NCI-H460 (cell line): ENCODE measurements around the gene IL16. TPM values are rescaled to one million over a fixed set of nuclear protein-coding genes. Genes with fewer than 3 reads are reported as not detected.

Source experiments
- DNase-seq: peaks from one replicate; pipeline ENCODE4 v3.0.0-alpha.2; 2016; ENCODE audit warnings: low read depth; ENCODE audit errors: extremely low read depth
- total RNA-seq: library from RNA; depleted of rRNA; stranded (reverse); fragments of >200 nt; shearing (Covaris generic); gene quantifications from 2 replicates; pipeline ENCODE4 v1.2.3, GENCODE V29; 2014

IL16 gene
- total RNA-seq, 1 experiment from 2014 or later, result not detected

DNA sequence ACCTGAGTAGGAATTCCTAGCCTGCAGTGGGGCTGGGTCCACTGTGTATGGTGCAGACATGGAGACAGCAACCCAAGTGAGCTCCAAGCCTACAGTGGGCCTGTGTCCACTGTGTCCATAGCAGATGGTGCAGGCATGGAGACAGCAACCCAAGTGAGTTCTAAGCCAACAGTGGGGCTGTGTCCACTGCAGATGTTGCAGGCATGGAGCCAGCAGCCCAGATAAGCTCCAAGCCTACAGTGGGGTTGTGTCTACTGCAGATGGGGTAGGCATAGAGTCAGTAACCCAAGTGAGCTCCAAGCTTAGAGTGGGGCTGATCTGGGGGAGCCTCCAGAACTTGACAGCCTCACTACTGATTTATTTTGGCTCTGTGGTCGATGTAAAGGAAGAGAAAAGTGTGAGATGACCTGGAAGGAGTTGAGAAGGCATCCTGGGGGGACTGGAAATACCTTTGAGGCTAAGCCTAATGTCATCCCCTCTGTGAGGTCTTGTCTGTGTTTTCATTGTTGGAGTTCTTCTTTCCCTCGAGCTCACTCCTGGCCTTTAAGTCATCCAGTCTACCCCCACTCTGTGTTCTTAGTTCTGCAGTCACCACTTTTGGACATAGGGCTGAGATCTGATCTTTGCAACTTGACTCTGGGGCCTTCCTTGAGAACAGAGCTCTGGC is 22.4 kb upstream of the IL16 start:
- no peak for DNase-seq

- DNase-seq, result no peak
Measured at GRCh38 chr15:81174792-81175327, 21.8 kb upstream of the IL16 start.

GRCh38 chr15:81175496-81175895 is 21.2 kb upstream of the IL16 start:
- no peak for DNase-seq

GRCh38 chr15:81176291-81176893 is 20.3 kb upstream of the IL16 start:
- DNase-seq, result no peak

DNA sequence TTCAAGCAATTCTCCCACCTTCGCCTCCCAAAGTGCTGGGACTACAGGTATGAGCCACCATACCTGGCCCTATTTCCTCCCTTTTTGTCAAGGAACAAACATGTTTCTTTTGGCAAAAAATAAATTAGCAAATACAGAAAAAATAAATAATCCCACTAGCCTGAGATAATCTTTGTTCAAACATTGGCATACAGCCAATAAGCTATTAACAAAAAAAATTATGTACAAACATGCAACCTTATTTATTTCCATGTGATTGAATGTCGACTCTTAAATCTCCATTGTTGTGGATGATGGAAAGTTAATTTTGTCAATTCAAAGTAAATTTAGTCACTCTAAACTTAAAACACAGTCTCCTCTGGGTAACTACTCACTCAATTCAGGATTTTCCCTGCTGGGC is 18.3 kb upstream of the IL16 start:
- no peak for DNase-seq

DNA sequence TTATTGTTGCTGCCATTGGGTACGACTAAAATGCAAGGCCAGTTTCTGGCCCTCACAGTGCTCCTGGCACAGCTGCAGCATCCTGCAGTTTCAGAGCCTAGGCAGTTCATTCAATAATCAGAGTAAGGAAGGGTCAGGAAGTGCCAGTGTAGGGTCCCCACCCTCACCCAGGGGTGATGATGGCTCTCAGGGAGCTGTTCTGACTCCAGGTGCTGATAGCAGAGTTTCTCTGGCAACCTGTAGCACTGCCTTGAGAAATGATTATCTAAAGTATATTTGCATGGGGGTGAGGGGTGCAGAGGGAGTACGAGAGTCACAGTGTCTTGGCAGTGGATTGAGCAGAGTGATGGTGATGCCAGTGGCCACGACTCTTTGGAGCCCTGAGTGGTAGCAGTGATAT is 15.5 kb upstream of the IL16 start:
- DNase-seq, result no peak

GRCh38 chr15:81182031-81182755 is 14.5 kb upstream of the IL16 start:
- DNase-seq, result no peak

DNA sequence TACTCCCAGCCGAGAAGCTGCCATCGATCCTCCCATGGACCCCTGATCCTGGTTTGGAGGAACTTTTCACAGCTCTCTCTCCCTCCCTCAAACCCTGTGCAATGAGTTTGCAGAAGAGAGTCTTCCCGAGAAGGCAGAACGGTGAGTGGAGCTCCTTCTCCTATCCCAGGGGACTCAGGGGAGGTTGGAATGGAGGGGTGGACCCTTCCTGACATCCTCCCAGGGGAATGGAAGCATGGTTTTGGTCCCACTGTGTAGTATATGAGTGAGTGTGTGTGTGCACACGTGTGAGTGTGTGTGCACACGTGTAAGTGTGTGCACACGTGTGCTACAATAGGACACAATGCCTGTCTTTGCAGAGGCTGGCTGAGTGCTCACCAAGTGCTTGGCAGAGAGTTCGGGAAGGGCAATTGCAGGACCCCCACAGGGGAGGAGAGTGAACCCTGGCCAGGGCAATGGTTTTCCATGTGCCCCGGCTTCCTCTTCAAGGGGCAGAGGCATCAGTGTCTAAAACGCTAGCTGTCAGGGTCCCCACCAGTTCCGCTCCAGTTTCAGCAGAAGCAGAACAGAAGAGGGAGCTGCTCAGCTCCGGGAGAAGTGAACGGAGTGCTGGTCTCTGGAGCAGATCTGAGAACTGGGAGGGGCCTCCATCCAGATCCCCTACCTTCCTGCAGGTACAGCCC is 13.8 kb upstream of the IL16 start:
- DNase-seq, result no peak

DNA sequence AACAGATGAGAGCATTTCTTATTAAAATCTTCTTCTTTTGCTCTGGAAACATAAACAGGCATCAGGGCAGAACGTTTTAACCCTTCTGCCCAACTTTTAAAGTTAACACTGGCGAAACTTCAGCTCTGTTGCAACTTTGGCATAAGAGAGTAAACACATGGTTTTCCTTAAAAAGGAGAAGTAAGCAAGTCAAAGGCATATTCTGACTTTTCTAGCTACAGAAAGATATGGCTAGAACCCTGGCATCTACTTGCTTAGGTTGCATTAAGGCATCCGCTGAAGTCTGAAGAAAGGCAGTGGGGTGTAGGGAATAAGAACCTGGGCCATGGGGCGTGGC is 13.3 kb upstream of the IL16 start:
- DNase-seq, result no peak

DNA sequence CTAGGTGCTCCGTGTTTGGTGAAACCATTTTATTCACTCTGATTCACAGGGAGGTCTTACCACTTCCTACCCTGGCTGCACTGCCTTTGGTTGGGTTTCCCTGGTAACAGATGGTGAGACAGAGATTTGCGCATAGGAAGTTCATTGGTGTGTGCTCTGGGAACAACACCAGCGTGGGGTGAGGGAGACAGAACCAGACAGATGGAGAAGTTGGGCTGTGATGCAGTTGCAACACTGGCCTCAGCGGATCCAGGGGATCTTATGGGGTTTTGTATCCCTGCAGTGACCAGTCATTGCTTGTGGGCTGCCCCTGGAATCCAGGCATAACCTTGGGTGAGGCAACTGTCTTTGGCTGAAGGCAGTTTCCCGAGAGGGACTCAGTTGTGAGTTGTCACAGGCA is 12.5 kb upstream of the IL16 start:
- DNase-seq, result no peak

GRCh38 chr15:81185631-81186295 is 10.9 kb upstream of the IL16 start:
- DNase-seq, result no peak

GRCh38 chr15:81188354-81188753 is 8.3 kb upstream of the IL16 start:
- DNase-seq, result no peak

- no peak for DNase-seq
Measured at GRCh38 chr15:81189583-81190283, 6.9 kb upstream of the IL16 start.

GRCh38 chr15:81190922-81191507 is 5.7 kb upstream of the IL16 start:
- DNase-seq, result no peak

DNA sequence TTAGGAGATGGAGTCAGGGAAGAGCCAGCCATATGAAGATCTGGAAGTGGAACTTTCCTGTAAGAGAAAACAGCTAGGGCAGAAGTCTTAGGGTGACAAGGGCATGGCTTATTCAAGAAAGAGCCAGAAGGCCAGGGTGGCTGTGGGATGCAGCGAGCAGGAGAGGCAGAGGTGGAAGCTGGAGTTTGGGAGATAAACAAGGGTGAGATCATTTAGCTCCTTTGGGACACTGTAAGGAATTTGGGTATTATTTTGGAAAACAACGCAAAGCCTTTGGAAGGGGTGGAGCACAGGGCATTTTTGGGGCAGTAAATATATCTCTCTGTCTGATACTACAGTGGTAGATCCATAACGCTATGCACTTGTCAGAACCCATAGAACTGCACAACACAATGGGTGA is 5.0 kb upstream of the IL16 start:
- DNase-seq, result no peak

DNA sequence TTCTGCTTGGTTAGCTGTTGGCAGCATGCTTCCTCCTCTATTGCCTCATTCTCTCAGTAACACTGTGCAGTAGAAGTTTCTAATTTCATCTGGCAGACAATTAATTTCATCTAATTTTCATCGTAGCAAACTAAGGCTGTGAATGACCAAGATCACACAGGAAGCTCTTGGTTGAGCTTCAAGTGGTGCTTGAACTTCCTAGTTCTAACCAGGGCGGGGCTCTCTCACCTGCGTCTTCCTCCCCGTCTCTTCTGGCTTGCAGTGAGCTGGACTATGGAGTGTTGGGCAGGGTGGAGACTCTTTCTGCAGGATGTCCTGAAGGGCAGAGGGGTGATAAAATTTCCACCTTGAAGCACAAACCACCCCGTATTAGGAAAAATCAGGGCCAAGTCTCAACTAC is 2.0 kb upstream of the IL16 start:
- DNase-seq, result no peak

DNA sequence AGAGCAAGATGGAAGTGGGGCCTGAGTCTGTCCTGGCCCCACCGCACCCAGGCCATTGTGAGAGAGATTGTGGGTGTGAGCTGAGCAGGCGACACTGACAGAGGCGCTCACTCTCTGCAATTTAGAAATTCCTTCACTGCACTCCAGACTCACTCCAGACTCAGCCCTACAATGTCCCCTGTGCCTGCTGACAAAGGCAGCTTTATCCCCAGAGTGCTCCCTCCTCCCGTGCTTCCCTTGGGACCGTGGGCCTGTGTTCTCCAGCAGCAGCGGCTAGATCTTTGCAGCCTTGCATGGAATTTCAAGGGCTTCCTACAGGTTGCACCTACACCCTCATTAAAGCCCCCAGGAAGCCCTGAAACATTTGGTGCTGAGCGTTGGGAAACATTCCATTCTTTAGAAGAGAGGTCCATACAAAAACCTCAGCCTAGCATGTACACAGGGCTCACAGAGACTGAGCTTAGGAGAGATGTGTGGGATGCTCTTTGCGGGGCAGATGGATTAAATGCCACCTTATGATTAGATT is 1.3 kb upstream of the IL16 start:
- no peak for DNase-seq

GRCh38 chr15:81197255-81197630 is 564 bp downstream of the IL16 start:
- DNase-seq, result no peak

- DNase-seq, result no peak
Measured at GRCh38 chr15:81197688-81198281, 1.1 kb downstream of the IL16 start.
